Activated CD8-positive, alpha-beta T cell treated with anti-CD3 and anti-CD28 coated beads for 36 hours (primary cell): ENCODE measurements around the gene SH3TC2. TPM values are rescaled to one million over a fixed set of nuclear protein-coding genes. Genes with fewer than 3 reads are reported as not detected.

Source experiments
- ATAC-seq: fragments of 200-7000 bp; cut with Tn5 transposase; one replicate; pipeline ENCODE4 v1.10.0; 2021; ENCODE audit warnings: mild to moderate bottlenecking, moderate library complexity
- CTCF ChIA-PET: fragments of 350-600 bp; sonication (Branson Sonifier 250); formaldehyde crosslinking; loops from one replicate; lab custom pipeline; 2021; ENCODE audit warnings: antibody characterized with exemption; lab: Charles Lee
- POLR2A ChIA-PET: fragments of 350-600 bp; sonication (Branson Sonifier 250); formaldehyde crosslinking; loops from one replicate; lab custom pipeline; 2021; ENCODE audit warnings: antibody characterized with exemption; lab: Charles Lee
- DNase-seq: peaks from one replicate; pipeline ENCODE4 v3.0.0-alpha.2; 2020
- H3K27ac Mint-ChIP-seq: one replicate; pipeline ENCODE4 v1.8.0; 2021; ENCODE audit warnings: mild to moderate bottlenecking, mixed read lengths
- H3K27me3 Mint-ChIP-seq: one replicate; pipeline ENCODE4 v1.8.0; 2021; ENCODE audit warnings: mixed read lengths
- H3K36me3 Mint-ChIP-seq: one replicate; pipeline ENCODE4 v1.8.0; 2021; ENCODE audit warnings: low read depth, mixed read lengths
- H3K4me1 Mint-ChIP-seq: one replicate; pipeline ENCODE4 v1.8.0; 2021; ENCODE audit warnings: low read depth, mixed read lengths
- H3K4me3 Mint-ChIP-seq: one replicate; pipeline ENCODE4 v1.8.0; 2021; ENCODE audit warnings: mild to moderate bottlenecking, moderate library complexity, mixed read lengths
- H3K9me3 Mint-ChIP-seq: one replicate; pipeline ENCODE4 v1.8.0; 2021; ENCODE audit warnings: mixed read lengths
- intact Hi-C: fragments of 100-400 bp; cut with micrococcal nuclease; formaldehyde crosslinking; loops from one replicate; pipeline ENCODE4 v1.10.0; 2022
- total RNA-seq, 2 experiments: library from RNA; stranded (reverse); gene quantifications; one replicate each; pipeline ENCODE4 v1.2.3, GENCODE V29; 2021
- TF ChIP-seq, protein P1 (sequence below): fragments of 200-600 bp; IDR thresholded peaks from one replicate; pipeline ENCODE4 v1.8.0; 2022; ENCODE audit warnings: antibody characterized with exemption, mild to moderate bottlenecking

The SH3TC2 gene
- total RNA-seq, 2 experiments from 2014 or later, result not detected

DNA sequence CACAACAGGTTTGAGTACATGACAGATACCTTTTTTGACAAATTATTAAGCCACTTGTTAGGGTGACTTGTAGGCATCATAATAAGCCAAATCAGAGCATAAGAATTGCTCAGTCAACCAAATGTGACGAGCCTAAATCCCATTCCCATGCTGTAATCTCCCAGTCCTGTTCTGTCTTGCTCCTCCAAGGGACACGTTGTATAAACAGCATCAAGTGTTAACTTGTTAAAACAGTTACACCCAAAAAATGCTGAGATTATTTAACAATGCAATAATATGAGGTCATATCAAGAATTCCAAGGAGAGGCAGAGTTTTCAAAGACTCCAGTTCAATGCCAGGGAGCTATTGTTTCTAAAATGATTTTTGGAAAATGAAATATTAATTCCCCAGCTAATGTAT, 76.2 kb downstream of the SH3TC2 start:
- no peak for ATAC-seq
- peaks cover 6% of the 10 kb centered on the region for H3K27me3 Mint-ChIP-seq
- no peaks in the 10 kb centered on the region for H3K36me3 Mint-ChIP-seq
- DNase-seq, result no peak
- CTCF ChIA-PET, result interaction anchor here (1.5 to 1.7 kb wide), 2 partner anchors 10 to 256 kb away, joined by 5 to 6 read pairs; no protein-coding TSS in a partner anchor
- POLR2A ChIA-PET, result no interaction called here
- no peak overlapping the region for H3K4me3 Mint-ChIP-seq
- peaks cover 2% of the 10 kb centered on the region for H3K9me3 Mint-ChIP-seq
- no peaks in the 10 kb centered on the region for H3K4me1 Mint-ChIP-seq
- TF ChIP-seq, protein P1, sequence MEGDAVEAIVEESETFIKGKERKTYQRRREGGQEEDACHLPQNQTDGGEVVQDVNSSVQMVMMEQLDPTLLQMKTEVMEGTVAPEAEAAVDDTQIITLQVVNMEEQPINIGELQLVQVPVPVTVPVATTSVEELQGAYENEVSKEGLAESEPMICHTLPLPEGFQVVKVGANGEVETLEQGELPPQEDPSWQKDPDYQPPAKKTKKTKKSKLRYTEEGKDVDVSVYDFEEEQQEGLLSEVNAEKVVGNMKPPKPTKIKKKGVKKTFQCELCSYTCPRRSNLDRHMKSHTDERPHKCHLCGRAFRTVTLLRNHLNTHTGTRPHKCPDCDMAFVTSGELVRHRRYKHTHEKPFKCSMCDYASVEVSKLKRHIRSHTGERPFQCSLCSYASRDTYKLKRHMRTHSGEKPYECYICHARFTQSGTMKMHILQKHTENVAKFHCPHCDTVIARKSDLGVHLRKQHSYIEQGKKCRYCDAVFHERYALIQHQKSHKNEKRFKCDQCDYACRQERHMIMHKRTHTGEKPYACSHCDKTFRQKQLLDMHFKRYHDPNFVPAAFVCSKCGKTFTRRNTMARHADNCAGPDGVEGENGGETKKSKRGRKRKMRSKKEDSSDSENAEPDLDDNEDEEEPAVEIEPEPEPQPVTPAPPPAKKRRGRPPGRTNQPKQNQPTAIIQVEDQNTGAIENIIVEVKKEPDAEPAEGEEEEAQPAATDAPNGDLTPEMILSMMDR, result no peak
- H3K27ac Mint-ChIP-seq, result no peak overlapping the region
- intact Hi-C loops, result no loop called here

DNA sequence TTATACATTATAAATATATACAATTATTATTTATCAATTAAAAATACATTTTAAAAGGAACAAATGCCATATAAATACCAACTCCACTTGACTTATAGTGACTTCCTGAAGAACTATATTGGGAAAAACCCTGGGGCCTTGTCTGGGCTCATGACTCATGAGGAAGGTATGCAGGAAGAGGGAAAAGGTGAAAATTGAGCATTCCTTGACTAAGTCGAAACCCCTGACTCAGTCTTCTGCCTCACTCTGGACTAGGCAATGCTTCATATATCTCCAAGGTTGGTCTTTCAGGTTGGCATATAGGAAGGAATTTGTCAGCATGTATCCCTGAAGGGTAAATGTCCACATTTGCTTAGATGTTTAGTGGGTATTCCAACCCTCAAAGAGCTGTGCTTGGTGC, 78.5 kb downstream of the SH3TC2 start:
- ChIA-PET POLR2A (no interaction called here), CTCF (interaction anchor here (0.9 kb wide), 1 partner anchor 243 kb away, joined by 3 read pairs; no protein-coding TSS in a partner anchor)
- Mint-ChIP-seq H3K36me3 (no peaks in the 10 kb centered on the region), H3K9me3 (peaks cover 2% of the 10 kb centered on the region), H3K27ac (no peak overlapping the region), H3K4me1 (no peaks in the 10 kb centered on the region), H3K27me3 (peaks cover 5% of the 10 kb centered on the region), H3K4me3 (no peak overlapping the region)
- intact Hi-C loops, result no loop called here
- ATAC-seq (no peak), DNase-seq (no peak)
- TF ChIP-seq, protein P1, result no peak

DNA sequence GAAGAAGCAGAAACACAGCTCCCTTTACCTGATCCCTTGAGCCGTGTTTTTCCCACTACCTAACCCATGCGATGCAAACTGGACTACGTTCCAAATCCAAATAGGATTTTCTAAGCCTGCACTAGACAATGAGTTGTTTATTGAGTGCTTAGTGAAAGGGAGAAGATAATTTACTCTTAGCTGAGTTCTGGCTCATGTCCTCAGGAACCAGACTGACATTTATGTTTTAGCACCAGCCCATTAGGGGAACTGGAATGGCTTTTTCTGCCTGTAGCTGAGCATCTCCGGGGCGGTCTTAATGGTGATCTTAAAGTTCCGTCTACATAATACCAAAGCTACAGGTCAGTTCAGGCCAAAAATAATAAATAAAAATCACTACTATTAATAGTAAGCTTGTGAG, 81.5 kb downstream of the SH3TC2 start:
- intact Hi-C loops, result no loop called here

DNA sequence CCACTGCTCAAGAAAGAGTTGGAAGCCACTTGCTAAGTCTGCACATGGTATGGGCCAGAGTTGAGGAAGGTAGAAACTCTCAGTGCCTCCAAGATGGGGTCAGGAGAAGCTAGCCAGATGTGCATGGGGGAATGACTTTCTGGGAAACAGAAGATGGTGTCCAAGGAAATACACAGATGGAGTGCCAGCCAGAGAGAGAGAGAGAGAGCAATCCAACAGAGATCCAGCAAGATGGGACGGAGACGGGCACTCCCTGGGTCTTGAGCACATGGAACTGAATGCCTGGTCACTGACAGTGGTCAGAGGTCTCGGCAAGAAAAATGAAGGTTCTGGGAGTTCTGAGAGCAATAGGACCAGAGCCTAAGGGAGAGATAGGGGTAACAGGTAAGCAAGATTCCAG, 82.1 kb downstream of the SH3TC2 start:
- peaks cover 2% of the 10 kb centered on the region for H3K9me3 Mint-ChIP-seq
- H3K4me3 Mint-ChIP-seq, result no peak overlapping the region
- no peaks in the 10 kb centered on the region for H3K4me1 Mint-ChIP-seq
- no peak for ATAC-seq
- H3K27ac Mint-ChIP-seq, result no peak overlapping the region
- ChIA-PET CTCF (interaction anchor here (0.6 to 3.2 kb wide), 6 partner anchors 8 to 249 kb away, joined by 3 to 10 read pairs (median 3); no protein-coding TSS in a partner anchor), POLR2A (no interaction called here)
- intact Hi-C loops, result no loop called here
- H3K27me3 Mint-ChIP-seq, result peaks cover 4% of the 10 kb centered on the region
- TF ChIP-seq, protein P1, result no peak
- H3K36me3 Mint-ChIP-seq, result no peaks in the 10 kb centered on the region
- DNase-seq, result no peak

More for the DNA sequence above, 81.5 kb downstream of the SH3TC2 start:
- Mint-ChIP-seq H3K4me3 (no peak overlapping the region), H3K9me3 (peaks cover 2% of the 10 kb centered on the region), H3K4me1 (no peaks in the 10 kb centered on the region), H3K27ac (no peak overlapping the region), H3K27me3 (peaks cover 4% of the 10 kb centered on the region), H3K36me3 (no peaks in the 10 kb centered on the region)
- DNase-seq, result no peak
- ChIA-PET POLR2A (no interaction called here), CTCF (interaction anchor here (1.1 to 3.2 kb wide), 5 partner anchors 8 to 250 kb away, joined by 3 to 10 read pairs (median 5); no protein-coding TSS in a partner anchor)
- TF ChIP-seq, protein P1, result no peak
- no peak for ATAC-seq

DNA sequence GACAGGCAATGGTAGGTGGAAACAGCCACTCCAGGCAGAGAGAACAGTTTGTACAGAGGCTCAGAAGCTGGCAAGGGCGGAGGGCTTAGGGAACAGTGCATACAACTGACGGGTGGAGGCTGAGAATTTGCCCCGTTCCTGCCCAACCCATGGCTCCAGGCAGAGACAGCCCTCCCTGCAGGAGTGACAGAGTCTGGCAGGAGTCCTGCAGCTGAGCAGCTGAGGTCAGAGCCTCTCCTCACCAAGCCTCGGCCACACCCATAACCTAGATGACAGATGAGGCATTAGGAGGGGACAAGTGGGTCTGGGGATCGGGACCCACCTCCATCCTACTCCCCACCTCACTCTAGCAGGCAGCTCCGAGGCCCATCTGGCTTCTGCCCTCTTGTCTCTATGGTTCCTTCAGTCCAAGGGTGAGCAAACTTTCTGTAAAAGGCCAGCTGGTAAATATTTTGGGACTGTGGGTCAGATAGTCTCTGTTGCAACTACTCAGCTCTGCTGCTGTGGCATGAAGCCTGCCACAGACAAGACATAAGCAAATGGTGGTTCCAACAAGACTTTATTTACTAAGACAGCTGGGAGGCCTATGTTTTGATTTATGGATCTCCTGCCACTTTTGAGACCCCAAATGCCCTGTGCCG, 83.7 kb downstream of the SH3TC2 start:
- no peaks in the 10 kb centered on the region for H3K4me1 Mint-ChIP-seq
- no peak overlapping the region for H3K27ac Mint-ChIP-seq
- no peak overlapping the region for H3K4me3 Mint-ChIP-seq
- peaks cover 2% of the 10 kb centered on the region for H3K9me3 Mint-ChIP-seq
- TF ChIP-seq, protein P1, result no peak
- POLR2A ChIA-PET, result no interaction called here
- peaks cover 7% of the 10 kb centered on the region for H3K27me3 Mint-ChIP-seq
- no peak for ATAC-seq
- no peak for DNase-seq
- CTCF ChIA-PET, result interaction anchor here (3.7 kb wide), 1 partner anchor 238 kb away, joined by 16 read pairs; no protein-coding TSS in a partner anchor
- intact Hi-C loops, result no loop called here
- H3K36me3 Mint-ChIP-seq, result no peaks in the 10 kb centered on the region
